Stimulated activated naive CD4-positive, alpha-beta T cell treated with Interleukin-2 at 50 U/mL for 16 hours (primary cell): ENCODE data around the gene TPSD1.
"Not testable (repeated sequence)": the region's sequence is repeated elsewhere in the genome, so short reads cannot be mapped to it uniquely, and the experiment has no call there.

ENCODE experiments used
- DNase-seq: peaks from one replicate; lab custom pipeline; 2025; lab: John Stamatoyannopoulos, UW

Gene TPSD1

GRCh38 chr16:1262846-1263221, 7.0 kb downstream of the TPSD1 start:
- no peak for DNase-seq

GRCh38 chr16:1263591-1264344, 7.9 kb downstream of the TPSD1 start:
- DNase-seq, result no peak

GRCh38 chr16:1264345-1265089, 8.6 kb downstream of the TPSD1 start:
- DNase-seq, result no peak

DNA sequence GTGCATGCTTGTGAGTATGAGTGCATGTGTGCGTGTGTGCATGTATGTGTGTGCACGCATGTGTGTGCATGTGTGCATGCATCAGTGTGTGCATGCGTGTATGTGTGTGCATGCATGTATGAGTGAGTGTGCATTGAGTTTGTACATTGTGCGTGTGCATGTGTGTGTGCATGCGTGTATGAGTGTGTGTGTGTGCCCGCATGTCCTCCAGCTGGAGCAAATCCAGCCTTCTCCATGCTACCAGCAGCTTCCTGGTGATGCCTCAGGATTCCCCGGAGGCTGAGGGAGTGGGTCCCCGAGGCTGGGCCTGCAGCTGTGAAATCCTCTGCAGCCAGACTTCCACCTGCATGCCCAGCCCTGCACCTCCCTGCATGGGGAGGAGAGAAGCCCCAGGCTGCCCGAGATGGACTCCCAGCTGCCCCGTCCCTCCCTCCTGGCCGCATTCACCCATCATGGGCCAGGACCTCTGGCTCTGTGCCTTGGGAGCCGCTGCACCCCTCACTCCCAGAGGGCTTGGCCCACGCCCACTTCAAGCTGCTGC, 9.3 kb downstream of the TPSD1 start:
- DNase-seq, result no peak

DNA sequence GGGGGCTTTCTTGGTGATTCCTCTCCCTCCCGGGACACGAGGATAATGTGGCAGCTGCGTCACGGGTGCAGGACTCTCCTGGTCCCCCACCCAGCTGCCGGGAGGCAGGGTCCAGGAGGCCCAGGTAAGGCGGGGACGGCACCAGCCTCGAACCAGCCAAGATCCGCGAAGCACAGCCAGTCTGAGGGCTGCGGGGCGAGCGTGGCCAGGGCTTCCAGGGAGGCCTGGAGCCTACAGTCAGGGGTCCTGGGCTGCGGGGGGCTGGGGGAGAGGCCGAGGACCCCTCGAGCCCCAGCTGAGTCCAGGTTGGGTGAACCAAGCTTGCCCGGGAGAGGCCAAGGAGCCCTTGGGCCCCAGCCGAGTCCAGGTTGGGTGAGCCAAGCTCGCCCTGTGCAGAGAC, 10.0 kb downstream of the TPSD1 start:
- DNase-seq, result no peak

- DNase-seq, result not testable (repeated sequence)
Measured at GRCh38 chr16:1269418-1269817, 13.5 kb downstream of the TPSD1 start.

DNA sequence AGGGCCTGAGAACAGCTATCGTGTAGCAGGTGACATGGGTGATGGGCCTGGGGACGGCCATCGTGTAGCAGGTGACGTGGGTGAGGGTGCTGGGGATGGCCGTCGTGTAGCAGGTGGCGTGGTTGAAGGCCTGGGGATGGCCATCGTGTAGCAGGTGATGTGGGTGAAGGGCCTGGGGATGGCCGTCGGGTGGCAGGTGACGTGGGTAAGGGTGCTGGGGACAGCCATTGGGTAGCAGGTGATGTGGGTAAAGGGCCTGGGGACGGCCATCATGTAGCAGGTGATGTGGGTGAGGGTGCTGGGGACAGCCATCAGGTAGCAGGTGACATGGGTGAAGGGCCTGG, 15.5 kb downstream of the TPSD1 start:
- no peak for DNase-seq

- DNase-seq, result peak; percentile 12
Measured at GRCh38 chr16:1271724-1272413, 16.0 kb downstream of the TPSD1 start.

GRCh38 chr16:1272453-1273198, 16.8 kb downstream of the TPSD1 start:
- DNase-seq, result no peak

GRCh38 chr16:1273816-1274215, 17.9 kb downstream of the TPSD1 start:
- no peak for DNase-seq

DNA sequence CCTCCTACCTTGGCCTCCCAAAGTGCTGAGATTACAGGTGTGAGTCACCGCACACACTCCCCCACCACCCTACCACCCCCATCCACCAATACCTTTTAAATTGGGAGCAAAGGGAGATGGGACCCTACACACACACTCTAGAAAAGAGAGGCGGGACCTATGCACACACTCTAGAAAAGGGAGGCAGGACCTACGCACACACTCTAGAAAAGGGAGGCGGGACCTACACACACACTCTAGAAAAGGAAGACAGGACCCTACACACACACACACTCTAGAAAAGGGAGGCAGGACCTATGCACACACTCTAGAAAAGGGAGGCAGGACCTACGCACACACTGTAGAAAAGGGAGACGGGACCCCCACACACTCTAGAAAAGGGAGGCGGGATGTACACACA, 18.9 kb downstream of the TPSD1 start:
- no peak for DNase-seq

GRCh38 chr16:1275791-1276579, 20.1 kb downstream of the TPSD1 start:
- DNase-seq, result no peak

GRCh38 chr16:1276580-1276878, 20.7 kb downstream of the TPSD1 start:
- no peak for DNase-seq

DNA sequence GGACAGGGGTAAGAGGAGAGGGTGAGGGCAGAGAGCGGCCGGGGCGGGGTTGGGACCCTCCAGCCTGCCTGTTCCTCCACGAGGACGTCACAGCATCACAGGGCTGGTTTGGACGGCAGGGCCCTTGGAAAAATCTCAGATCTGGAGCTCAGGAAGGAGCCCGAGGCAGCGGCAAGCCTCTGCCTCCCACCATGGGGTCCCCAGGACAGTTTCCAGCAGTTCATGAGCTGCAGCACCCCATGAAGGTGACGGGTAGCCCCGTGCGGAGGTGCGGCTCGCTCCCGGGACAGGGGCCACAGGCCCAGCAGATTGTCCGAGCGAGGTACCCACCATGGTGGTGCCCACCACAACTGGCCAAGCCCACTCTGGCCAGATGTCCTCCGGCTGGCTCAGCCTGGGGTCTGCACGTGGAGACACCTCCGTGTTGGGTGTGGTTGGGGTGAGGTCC, 21.3 kb downstream of the TPSD1 start:
- DNase-seq, result no peak

DNA sequence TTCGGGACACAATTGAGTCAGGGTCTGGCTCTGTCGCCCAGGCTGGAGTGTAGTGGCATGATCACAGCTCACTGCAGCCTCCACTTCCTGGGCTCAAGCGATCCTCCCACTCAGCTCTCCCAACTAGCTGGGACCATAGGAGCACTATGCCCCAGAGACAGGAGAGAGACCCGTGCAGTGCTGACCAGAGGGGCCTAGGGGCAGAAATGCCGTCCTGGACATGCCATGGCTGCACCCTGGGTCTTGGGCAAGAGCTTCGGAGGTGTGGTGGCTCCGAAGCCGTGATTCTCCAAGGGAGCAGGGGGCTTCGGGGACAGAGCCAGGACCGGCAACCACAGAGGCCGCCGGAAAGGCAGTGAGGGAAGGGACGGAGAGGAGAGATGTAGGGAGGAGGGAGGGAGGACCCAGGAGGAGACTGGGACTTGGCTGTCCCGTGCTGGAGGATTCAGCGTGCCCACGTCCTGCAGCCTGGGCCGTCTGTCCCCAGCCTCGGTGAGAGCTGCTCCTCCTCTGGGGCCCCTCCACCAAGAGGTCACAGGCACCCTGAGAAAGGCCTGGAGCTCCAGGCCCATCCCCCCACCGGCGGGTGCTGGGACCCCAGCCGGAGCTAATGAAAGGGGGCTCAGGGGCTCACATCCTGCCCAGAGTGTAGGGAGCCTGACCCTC, 21.9 kb downstream of the TPSD1 start:
- DNase-seq, result no peak

DNA sequence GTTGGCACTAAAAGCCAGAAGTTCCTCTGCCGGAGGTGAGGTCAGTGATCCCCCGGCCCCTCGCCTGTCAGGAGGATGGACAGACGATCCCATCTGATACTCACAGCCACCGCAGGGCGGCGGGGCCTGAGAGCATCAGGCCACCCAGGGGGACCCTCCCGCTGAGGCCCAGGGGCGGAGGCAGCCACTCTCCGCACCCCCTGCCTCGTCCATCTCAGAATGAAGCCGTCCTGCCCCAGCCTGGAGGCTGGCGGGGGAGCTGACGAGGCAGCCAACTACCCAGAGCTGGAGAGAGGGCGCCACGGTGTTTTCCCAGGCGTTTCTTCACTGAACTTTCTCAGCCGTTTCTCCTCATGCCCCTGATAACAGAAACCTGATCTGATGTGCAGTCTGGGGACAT, 22.6 kb downstream of the TPSD1 start:
- DNase-seq, result no peak

- no peak for DNase-seq
Measured at GRCh38 chr16:1279081-1279944, 23.4 kb downstream of the TPSD1 start.

DNA sequence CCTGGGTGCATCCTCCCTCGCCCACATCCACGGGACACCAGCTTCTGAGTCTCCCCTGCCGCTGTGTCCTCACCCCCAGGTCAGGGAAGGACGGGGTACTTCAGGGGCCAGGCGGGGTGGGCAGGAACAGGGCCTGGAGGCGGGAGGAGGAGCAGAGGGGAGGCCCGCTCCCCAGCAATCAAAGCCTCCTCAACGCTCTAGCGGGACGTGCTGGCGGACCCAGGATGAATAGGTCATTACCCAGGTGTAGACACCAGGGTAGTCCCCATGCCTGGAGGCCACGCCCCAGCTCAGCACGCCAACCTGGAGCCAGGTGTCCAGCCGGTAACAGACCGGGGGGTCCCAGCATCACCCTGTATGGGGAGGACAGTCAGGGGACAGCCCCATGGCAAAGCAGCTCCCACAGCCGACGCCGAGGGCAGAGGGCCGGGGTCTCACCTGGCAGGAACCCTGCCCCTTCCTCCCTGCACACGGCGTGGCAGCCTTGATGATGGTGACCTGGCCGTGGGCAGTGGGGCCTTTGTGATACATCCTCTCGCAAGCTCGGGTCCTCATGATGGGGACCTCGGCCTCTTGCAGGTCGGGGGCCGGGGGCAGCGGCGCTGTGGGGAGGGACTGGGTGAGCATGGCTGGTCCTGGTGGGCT, 24.2 kb downstream of the TPSD1 start:
- DNase-seq, result no peak

DNA sequence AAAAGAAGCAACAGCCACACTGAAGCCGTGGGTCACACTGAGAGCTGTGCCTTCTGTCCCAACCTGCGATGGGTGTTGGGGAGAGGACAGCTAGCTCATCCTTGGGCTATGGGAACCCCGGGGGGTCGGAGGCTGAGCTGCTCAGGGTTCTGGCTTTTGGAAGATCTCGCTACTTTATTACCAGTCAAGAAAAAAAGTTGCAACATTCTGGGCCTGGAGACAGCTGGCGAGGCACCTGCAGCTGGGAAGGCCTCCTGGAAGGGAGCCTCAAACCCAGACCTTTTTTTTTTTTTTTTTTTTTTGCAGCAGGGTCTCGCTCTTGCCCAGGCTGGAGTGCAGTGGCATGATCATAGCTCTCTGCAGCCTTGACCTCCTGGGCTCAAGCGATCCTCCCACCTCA, 24.9 kb downstream of the TPSD1 start:
- no peak for DNase-seq
